Hematopoietic multipotent progenitor cell treated with erythropoietin and hydrocortisone succinate and interleukin-3 and kit ligand, for 8 days (in vitro differentiated cells): Measurements from ENCODE around the gene ABCB9.

Source experiments
- DNase-seq: peaks from one replicate; pipeline ENCODE4 v3.0.0-alpha.2; 2015

Gene ABCB9

GRCh38 chr12:122981587-122982476 is 15.6 kb upstream of the ABCB9 start:
- DNase-seq, result no peak

DNA sequence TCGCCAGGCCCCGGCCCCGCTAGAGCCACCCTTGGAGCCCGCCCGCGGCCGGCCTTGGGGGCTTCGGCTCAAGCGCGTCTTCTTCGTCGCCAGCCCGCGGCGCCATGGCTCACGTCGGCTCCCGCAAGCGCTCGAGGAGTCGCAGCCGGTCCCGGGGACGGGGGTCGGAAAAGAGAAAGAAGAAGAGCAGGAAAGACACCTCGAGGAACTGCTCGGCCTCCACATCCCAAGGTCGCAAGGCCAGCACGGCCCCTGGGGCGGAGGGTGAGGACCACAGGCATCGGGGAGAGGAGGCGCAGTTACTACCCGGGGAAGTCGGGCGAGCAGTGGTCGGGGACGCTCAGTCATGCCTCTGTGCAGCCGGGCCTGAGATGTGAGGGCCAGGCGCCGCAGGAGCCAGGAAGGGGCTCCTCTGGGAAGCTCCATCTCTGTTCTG is 14.8 kb upstream of the ABCB9 start:
- DNase-seq, result no peak

DNA sequence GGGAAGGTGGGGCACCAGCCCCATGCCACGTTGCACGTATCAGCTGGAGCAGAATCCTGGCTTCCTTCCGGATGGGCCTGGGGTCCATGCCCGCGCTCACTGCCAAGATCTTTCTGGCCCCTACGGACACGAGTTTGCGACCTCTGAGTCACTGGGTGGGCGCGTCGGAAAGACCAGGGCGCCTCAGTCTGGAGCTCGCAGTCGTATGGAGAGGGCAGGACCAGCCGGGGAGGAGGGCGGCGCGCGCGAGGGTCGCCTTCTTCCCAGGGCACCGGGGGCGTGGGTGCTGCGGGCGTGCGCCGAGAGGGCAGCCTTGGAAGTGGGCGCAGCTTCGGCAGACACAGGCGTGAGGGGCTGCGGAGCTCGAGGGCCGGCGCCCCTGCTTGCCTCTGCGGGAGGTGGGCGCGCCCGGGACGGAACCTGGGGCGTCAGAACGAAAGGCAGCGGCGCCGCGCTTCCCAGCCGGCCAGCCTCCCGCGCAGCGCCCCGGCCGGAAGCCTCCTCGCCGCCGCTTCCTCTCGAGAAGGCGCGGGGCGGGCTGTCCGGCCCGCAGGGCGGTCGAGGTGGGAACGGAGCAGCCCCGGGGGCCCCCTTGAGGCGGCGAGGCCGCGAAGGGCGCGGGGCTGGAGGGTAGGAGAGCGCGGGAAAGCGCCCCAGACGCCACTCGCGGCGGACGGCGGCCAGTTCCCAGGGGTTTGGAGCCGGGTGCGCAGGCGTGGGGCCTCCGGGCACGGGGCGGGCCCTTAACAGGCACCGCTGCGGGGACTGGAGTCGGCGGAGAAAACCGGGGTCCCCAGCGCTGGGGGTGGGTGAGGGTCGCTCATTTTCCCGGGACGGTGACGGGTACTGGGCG is 14.1 kb upstream of the ABCB9 start, which contains the start of gene ARL6IP4:
TSS of gene ARL6IP4 (plus strand) at position 499 of the 853 bp plus-strand sequence. CDS start 459 bp downstream, outside the sequence.
- peak; percentile 63 for DNase-seq

- no peak for DNase-seq
These were observed 13.6 kb upstream of the ABCB9 start for GRCh38 chr12:122979908-122980182.

GRCh38 chr12:122979001-122979907 is 13.0 kb upstream of the ABCB9 start:
- no peak for DNase-seq

DNA sequence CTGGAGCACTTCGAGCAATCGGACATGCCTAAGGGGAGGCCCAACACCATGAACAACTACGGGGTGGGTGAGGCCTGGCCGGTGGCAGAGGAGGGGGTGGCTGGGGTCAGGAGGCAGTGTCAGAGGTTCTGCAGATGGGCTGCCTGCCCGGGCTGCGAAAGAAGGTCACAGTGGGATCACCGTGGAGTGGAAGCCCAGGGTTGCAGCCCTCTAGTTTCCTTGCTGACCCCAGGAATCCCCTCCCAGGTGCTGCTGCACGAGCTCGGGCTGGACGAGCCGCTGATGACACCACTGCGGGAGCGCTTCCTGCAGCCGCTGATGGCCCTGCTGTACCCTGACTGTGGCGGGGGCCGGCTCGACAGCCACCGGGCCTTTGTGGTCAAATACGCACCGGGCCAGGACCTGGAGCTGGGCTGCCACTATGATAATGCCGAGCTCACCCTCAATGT is 12.3 kb upstream of the ABCB9 start:
- no peak for DNase-seq

DNA sequence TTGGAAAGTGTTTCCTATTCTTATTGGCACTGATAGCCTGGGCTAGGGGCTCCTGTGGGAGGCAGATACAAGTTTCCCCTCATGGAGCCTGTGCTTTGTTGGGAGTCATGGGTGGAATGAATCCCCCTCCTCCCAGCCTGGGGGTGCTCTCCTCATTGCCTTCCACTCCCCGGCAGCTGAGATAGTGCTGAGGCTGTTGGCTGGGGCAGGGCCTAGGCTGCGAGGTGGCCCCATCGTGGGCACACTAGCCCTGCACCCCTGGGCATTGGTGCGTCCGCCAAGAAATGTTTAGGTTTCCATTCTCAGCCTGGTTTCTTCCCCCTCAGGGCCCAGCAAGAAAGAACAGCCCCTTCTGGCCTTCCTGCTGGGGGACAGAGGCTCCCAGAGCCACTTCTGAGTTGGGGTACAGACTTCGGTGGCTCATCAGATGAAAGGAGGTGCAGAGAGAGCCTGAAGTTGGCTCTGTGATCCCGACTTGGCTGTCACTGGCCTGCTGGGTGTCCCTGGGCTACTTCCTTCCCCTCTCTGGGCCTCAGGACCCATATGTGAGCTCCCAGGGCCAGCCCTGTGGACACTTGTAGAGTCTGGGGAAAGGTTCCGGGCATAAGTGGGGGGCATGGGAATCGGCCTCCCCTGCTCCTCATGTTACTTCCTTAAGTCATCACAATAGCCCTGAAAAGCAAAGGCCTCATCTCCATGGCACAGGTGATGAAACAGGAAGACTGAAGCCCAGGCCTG is 11.6 kb upstream of the ABCB9 start:
- no peak for DNase-seq

DNA sequence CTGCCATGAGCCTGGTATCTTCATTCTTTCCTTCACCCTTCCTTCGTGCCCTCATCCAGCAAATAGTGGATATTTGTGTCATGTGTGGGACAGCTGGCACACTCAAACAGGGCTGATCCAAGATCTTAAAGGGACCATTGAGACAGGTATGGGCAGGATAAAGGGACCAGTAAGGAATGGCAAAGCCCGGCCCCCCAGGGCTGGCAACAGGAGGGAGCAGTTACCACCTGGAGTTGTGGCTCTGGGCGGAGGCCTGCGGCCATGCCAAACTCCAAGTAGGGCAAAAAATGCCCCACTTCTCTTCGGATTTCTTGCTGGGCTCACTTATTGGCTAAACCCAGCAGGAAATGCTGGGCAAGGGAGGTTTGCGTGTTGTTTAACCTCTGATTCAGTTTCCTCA is 10.9 kb upstream of the ABCB9 start:
- DNase-seq, result no peak

DNA sequence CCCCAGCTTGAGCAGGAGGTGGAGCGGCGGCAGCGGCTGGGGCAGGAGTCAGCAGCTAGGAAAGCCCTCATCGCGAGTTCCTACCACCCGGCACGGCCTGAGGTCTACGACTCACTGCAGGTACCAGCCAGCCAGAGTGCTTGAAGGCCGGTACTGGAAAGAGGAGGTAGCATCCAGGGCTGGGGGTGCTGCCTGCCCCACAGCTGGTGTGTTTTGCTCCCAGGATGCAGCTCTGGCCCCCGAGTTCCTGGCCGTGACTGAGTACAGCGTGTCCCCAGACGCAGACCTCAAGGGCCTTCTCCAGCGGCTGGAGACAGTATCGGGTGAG is 10.3 kb upstream of the ABCB9 start:
- DNase-seq, result no peak

GRCh38 chr12:122975790-122976647 is 9.8 kb upstream of the ABCB9 start:
- DNase-seq, result peak; percentile 69

DNA sequence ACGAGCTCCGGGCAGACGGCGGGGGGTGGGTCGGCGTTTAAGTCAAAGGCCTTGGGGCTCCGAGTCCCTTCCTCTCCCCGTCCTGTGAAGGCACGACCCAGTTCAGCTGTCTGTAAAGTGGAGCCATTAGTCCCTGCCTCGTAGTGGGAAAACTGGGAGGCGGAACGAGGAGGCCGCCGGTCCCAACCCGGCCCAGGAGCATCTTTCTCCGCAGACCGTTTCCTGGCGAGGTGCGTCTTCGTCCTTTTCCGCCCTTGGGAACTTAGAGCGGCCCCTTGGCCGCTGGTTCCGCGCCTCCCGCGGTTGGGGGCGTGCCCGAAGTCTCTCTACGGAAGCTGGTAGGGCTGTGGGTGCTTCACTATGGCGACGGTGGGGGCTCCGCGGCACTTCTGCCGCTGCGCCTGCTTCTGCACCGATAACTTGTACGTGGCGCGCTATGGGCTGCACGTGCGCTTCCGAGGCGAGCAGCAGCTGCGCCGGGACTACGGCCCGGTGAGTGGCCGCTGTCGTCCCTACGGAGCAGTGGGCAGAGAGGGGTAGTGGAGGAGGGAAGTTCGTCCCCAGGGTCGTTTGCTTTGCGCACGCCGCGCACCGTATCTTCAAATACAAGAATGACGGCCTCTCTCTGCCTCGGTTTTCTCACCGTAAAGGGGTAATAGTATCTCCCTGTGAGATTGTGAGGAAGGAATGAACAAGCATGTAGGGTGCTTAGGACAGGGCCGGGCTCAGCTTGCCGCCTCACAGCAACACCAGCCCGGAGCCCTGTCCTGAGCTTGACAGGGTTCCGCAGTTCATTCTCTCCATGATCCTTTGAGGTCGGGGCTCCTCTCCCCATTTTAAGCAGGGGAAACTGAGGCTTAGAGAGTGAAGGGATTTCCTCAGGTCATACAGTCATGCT is 8.9 kb upstream of the ABCB9 start, which contains the start of gene OGFOD2:
TSS of gene OGFOD2 (plus strand) at position 353 of the 898 bp plus-strand sequence. CDS start at position 361, 8 bp downstream.
- peak; percentile 94 for DNase-seq

DNA sequence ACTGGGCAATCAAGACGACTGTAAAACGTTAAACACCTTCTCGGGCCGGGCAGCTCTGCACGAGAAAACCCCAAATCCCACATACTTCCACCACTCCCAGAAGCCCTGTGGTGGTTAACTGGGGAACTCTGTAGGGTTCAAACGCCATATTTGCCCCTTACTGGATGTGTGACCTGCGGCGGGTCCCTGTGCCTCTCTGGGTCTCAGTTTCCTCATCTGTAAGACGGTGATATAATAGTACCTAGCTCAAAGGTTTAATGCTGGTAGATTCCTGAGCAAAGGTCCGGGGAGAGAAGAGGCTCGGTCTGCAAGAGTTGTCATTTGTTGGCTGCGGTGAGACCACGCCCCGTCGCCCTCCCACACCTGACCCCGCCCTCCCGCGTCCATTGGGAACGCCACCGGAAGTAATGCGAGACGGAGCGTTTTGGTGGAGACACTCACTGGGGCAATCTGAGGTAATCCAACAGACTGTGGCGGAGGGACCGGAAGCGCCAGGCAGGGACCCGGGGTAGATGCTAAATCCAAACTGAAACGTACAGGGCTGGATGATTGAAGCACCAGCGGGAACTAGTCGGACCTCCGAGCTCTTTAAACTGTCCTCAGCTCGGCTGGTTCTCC is 8.1 kb upstream of the ABCB9 start:
- DNase-seq, result peak; percentile 99

DNA sequence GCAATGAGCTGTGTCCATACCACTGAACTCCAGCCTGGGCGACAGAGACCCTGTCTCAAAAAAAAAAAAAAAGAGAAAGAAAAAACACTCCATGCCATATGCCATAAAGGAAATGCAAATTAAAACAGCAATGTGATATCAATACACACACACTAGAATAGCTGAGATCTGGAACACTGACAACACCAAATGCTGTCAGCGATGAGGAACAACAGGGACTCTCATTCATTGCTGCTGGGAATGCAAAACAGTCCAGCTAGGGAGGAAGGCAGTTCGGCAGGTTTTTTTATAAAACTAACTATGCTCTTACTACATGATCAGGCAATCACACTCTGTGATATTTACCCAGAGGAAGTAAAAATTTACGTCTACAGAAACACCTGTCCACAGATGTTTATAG is 3.4 kb upstream of the ABCB9 start:
- DNase-seq, result peak; percentile 25

DNA sequence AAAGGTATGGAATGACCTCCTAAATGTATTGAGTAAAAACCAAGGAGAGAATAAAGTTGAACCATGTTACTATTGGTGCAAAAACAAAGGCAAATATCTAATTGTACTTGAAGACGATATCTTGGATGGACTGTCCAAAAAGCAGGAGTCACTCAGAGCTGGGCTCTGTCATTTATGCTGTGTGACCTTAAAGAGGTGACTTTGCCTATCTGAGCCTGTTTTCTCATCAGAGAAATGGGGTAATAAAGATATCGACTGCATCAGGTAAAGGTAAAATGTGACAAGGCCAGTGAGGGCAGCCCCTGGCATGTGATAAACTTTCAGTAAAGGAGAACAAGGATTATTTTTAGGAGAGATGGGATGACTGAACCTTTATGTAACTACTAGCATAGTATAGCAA is 1.8 kb upstream of the ABCB9 start:
- no peak for DNase-seq

DNA sequence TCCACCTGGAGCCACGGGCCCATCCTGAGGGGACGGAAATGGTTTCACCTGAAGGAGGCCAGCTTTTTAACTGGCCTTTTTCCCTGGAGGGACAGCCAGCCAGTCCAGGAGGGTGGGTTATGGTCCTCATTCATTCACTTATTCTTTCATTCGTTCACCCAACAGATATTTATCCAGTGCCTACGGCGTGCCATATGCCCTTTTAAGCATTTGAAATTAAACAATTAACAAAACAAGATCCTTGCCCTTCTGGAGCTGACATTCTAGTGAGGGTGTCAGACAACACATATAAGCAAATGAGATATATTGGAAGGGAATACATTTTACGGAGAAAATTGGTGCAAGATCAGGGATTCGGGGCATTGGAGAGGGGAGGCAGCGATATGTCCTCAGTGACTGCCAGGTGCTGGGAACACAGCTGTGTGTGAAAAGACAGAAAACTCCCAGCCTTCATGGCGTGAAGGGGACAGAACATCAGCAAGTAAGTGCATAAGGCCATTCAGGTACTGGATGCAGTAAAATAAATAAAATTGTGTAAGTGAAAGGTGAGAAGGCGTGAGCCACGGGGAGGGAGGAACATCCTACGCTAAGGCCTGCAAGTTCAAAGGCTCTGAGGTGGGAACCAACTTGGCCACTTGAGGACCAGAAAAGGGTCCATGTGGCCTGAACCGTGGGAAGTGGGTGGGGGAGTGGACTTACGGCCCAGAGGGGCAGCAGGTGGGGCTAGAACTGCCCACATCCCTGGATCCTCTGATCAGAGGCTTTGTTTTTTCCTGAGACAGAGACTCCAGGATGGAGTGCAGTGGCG is 684 bp upstream of the ABCB9 start:
- no peak for DNase-seq

GRCh38 chr12:122965321-122965751 is 927 bp downstream of the ABCB9 start:
- DNase-seq, result no peak

- DNase-seq, result peak; percentile 67
These were observed 1.6 kb downstream of the ABCB9 start for GRCh38 chr12:122964439-122965257.

DNA sequence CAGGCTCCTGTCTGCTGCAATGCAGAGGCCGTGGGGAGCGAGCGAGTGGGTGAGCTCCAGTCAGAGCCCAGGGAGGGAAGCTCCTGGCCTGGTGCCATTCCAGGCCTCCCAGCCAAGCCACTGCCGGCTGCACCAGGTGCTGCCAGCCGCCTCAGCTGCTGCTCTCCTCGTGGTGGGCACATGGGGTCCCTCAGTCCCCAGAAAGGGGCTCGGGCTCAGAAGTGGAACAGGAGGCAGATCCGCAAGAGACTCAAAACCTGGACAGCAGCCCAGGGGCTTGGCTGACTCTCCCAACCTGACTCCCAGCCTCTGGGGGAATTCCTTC is 2.4 kb downstream of the ABCB9 start:
- no peak for DNase-seq
